Lung (tissue), 12 donors: ENCODE measurements around the gene PRKAA1. TPM values are rescaled to one million over a fixed set of nuclear protein-coding genes. Genes with fewer than 3 reads are reported as not detected.

Experiments
- ATAC-seq: fragments of 200-7000 bp; cut with Tn5 transposase; one replicate; pipeline ENCODE4 v1.9.1; 2020; ENCODE audit warnings: moderate number of reproducible peaks; ENCODE audit not compliant: insufficient read depth, low FRiP score
- DNase-seq, 3 donors: peaks; one replicate each; pipeline ENCODE4 v3.0.0-alpha.2; 2013 to 2017
- H3K27ac ChIP-seq, 2 donors: one replicate each; pipeline ENCODE4 v1.5.1; 2013; ENCODE audit warnings: mild to moderate bottlenecking in 2 of 2, moderate library complexity in 2 of 2, control low read depth in 1 of 2, inconsistent platforms in 1 of 2, low read depth in 1 of 2, low read length in 1 of 2
- H3K27me3 ChIP-seq, 3 donors: one replicate each; pipeline ENCODE4 v1.5.1; 2013; ENCODE audit warnings: low read length in 2 of 3; ENCODE audit not compliant: control insufficient read depth in 3 of 3, insufficient read depth in 3 of 3
- H3K36me3 ChIP-seq, 4 donors: one replicate each; pipeline ENCODE4 v1.5.1; 2013; ENCODE audit warnings: low read length in 4 of 4, mild to moderate bottlenecking in 1 of 4, moderate library complexity in 1 of 4; ENCODE audit not compliant: control insufficient read depth in 4 of 4, insufficient read depth in 4 of 4
- H3K4me1 ChIP-seq, 5 donors: one replicate each; pipeline ENCODE4 v1.5.1; 2013; ENCODE audit warnings: low read length in 5 of 5, mild to moderate bottlenecking in 2 of 5, moderate library complexity in 1 of 5; ENCODE audit not compliant: control insufficient read depth in 5 of 5, insufficient read depth in 5 of 5
- H3K4me3 ChIP-seq: one replicate; pipeline ENCODE4 v1.5.1; 2013; ENCODE audit warnings: mild to moderate bottlenecking, control low read depth, moderate library complexity
- H3K9ac ChIP-seq, 2 donors: one replicate each; pipeline ENCODE4 v1.5.1; 2013; ENCODE audit warnings: low read length in 2 of 2, control low read depth in 1 of 2; ENCODE audit not compliant: insufficient read depth in 1 of 2
- H3K9me3 ChIP-seq, 4 donors: one replicate each; pipeline ENCODE4 v1.5.1; 2013; ENCODE audit warnings: low read length in 3 of 4, mild to moderate bottlenecking in 1 of 4, moderate library complexity in 1 of 4; ENCODE audit not compliant: control insufficient read depth in 4 of 4, insufficient read depth in 3 of 4
- WGBS, 2 donors: extraction: QIAGEN DNeasy Blood & Tissue Kit; methylation state at CpG; one replicate each; pipeline ENCODE4 v1.1.7; 2013; 5-methylcytosine and 5-hydroxymethylcytosine counted together
- polyA plus RNA-seq, 2 donors: library from polyadenylated mRNA; stranded (reverse); fragments of 200-250 nt; gene quantifications; one replicate each; pipeline ENCODE4 v1.2.1, GENCODE V29; 2013
- total RNA-seq, 2 donors: library from RNA; depleted of rRNA in 1 of 2; stranded (reverse); fragments of >200 nt in 1 of 2; gene quantifications; one replicate each; pipeline ENCODE4 v1.2.1, GENCODE V29; 2014 to 2021
- TF ChIP-seq, protein P1 (sequence below): IDR thresholded peaks from 2 replicates; pipeline ENCODE4 v1.5.1; 2012; ENCODE audit warnings: mild to moderate bottlenecking; ENCODE audit errors: control extremely low read depth, extremely low read depth
- donor health status: control.
- donor health status: control.
- donor health status: Bipolar disorder and iron deficiency.
- donor health status: healthy.
- donor health status: DM: yes; HTN: yes; CAD: no.

Gene PRKAA1
- total and polyA plus RNA-seq, 4 donors: 24.5 to 113 (median 56.6) TPM

- no peak for ATAC-seq
- 0 to 43% methylated on average over 1 of the region's 1 CpG for WGBS, 2 donors
- no peaks in the 10 kb centered on the region for H3K27me3 ChIP-seq
- peaks cover 0 to 2% (median 0%) of the 10 kb centered on the region in 4 donors for H3K9me3 ChIP-seq
- peak in 2 of 3 donors; percentile 30 to 39 for DNase-seq
- peaks cover 0 to 20% (median 3%) of the 10 kb centered on the region in 5 donors for H3K4me1 ChIP-seq
- peaks cover 0 to 4% (median 0%) of the 10 kb centered on the region in 4 donors for H3K36me3 ChIP-seq
- TF ChIP-seq, protein P1, sequence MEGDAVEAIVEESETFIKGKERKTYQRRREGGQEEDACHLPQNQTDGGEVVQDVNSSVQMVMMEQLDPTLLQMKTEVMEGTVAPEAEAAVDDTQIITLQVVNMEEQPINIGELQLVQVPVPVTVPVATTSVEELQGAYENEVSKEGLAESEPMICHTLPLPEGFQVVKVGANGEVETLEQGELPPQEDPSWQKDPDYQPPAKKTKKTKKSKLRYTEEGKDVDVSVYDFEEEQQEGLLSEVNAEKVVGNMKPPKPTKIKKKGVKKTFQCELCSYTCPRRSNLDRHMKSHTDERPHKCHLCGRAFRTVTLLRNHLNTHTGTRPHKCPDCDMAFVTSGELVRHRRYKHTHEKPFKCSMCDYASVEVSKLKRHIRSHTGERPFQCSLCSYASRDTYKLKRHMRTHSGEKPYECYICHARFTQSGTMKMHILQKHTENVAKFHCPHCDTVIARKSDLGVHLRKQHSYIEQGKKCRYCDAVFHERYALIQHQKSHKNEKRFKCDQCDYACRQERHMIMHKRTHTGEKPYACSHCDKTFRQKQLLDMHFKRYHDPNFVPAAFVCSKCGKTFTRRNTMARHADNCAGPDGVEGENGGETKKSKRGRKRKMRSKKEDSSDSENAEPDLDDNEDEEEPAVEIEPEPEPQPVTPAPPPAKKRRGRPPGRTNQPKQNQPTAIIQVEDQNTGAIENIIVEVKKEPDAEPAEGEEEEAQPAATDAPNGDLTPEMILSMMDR: no peak
- H3K27ac ChIP-seq: no peak overlapping the region
- no peak overlapping the region for H3K4me3 ChIP-seq
- peak overlapping the region in 1 of 2 donors; percentile 70 for H3K9ac ChIP-seq
These were observed 1.1 kb upstream of the PRKAA1 start for GRCh38 chr5:40799258-40799657.

GRCh38 chr5:40798801-40799210, 632 bp upstream of the PRKAA1 start:
- H3K27me3 ChIP-seq: no peaks in the 10 kb centered on the region
- H3K4me3 ChIP-seq: peak overlapping the region; percentile 75
- WGBS, 2 donors: 3 to 4% methylated on average over 7 of the region's 7 CpGs
- peaks cover 0 to 4% (median 0%) of the 10 kb centered on the region in 4 donors for H3K36me3 ChIP-seq
- peak overlapping the region; percentile 85 to 93 for H3K27ac ChIP-seq
- DNase-seq (peak in 1 of 3 donors; percentile 72), ATAC-seq (no peak)
- peak overlapping the region; percentile 76 to 92 for H3K9ac ChIP-seq
- H3K9me3 ChIP-seq: peaks cover 0 to 2% (median 0%) of the 10 kb centered on the region in 4 donors
- TF ChIP-seq, protein P1: no peak
- H3K4me1 ChIP-seq: peaks cover 0 to 20% (median 3%) of the 10 kb centered on the region in 5 donors

DNA sequence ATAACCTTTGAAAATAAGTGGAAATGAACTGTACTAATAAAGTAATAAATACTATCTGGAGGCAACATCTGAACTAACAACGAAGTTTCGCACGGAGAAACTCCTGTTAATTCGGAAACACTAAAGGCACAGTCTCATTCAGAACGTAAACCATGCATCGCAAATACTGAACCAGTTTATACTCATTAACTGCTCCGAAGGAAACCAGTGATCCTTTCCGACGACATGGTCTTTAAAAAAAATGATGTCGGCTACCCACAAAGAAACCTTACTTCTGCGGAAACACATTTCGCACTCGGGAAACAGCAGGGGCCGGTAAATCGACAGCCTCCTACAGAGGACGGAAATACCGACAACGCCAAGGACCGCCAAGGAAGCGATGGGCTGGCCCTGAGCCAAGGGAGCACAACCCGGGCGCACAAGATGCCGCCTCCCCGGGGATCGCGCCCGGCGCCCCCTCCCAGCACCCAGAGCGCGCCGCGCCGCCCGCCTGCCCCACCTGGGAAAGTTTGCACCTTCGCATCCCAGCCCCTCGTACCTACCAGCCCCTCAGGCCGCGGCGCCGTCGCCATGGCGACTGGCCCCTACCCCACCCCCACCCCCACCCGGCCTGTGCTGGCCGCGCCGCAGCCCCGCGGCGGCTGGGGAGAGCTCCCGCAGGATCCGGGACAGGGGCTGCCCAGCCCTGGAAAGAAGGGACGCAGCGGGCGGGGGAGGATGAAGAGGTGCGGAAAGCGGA, 732 bp downstream of the PRKAA1 start:
- ATAC-seq (peak; percentile 43), DNase-seq (peak; percentile 81 to 85 (median 83))
- H3K9me3 ChIP-seq: peaks cover 0 to 2% (median 0%) of the 10 kb centered on the region in 4 donors
- peak overlapping the region; percentile 88 for H3K4me3 ChIP-seq
- peak overlapping the region; percentile 62 to 96 for H3K27ac ChIP-seq
- no peaks in the 10 kb centered on the region for H3K27me3 ChIP-seq
- TF ChIP-seq, protein P1: no peak
- WGBS, 2 donors: 0 to 1% methylated on average over 51 to 56 of the region's 56 CpGs
- peaks cover 0 to 20% (median 3%) of the 10 kb centered on the region in 5 donors for H3K4me1 ChIP-seq
- H3K9ac ChIP-seq: peak overlapping the region; percentile 55 to 95
- H3K36me3 ChIP-seq: peaks cover 0 to 4% (median 0%) of the 10 kb centered on the region in 4 donors
